Measurements from ENCODE around the gene GRXCR2.

GRXCR2 gene

DNA sequence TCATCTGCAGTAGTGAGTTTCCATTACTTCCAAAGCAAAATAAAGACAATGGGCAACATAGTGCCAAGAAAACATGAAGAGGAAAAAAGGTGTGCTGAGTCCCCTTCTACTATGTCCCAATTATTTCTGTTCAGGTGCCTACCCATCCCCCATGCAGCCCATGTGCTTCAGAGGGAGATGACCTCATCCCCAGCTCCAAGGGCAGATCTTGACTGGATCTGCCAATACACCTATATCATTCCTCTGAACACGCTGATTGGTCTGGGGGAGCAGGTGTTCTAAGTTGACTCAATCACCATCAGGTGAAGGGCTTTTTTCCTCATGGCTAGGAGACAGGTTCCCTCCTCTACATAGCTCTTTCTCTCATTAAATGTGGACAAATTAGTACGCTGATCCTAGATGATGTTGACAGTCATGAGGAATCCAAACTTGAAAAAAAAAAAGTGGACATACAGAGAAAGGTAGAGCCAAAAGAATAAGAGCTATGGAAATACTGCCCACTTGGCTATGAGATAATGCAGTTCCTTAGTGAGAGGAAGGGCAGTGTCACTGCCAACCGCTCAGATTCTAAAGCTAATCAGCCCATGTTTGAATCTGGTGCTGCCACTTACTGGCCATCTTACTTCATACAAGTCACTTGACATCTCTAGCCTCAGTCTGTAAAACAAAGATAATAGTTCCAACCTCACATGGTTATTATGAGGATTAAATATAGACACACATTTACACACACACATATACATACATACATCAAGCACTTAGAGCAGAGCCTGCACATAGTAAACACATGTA is 60.8 kb downstream of the GRXCR2 start:
- Histone ChIP-seq H3K36me3 (ENCODE audit: control insufficient read depth, insufficient read depth, low read length, severe bottlenecking) (no peaks in the 10 kb centered on the region), H3K4me3 (ENCODE audit: low read length) (no peak overlapping the region), H3K9me3 (ENCODE audit: control insufficient read depth, low read length) (no peaks in the 10 kb centered on the region), H3K4me1 (ENCODE audit: control insufficient read depth, insufficient read depth, low read length) (no peaks in the 10 kb centered on the region), H3K9ac (ENCODE audit: low read length) (no peak overlapping the region), H3K27me3 (replicated peaks; ENCODE audit: control insufficient read depth, insufficient read depth, low read length) (no peaks in the 10 kb centered on the region)
- peak; percentile 58 for DNase-seq (ENCODE audit: low read depth)

All from adipocyte (in vitro differentiated cells).